ENCODE results near the gene RGS7. TPM values are rescaled to one million over a fixed set of nuclear protein-coding genes. Genes with fewer than 3 reads are reported as not detected.

The RGS7 gene
- total RNA-seq, 4 donors from 2014 or later: 0.11 to 0.33 TPM; not detected in 2

- no peak overlapping the region for H3K4me3 ChIP-seq
- WGBS: 89% methylated on average over 1 of the region's 1 CpG
- H3K4me1 ChIP-seq: no peaks in the 10 kb centered on the region
- intact Hi-C loops (cut with DNase I): no loop called here
- no peak overlapping the region for H3K27ac ChIP-seq (replicated peaks in 1 of 4)
- TF ChIP-seq POLR2A (IDR thresholded peaks at IDR 0.05; ENCODE audit: low read depth) (no peak), POLR2AphosphoS5 (IDR thresholded peaks at IDR 0.05) (no peak), EP300 (IDR thresholded peaks at IDR 0.05) (no peak)
- TF ChIP-seq, protein P1, sequence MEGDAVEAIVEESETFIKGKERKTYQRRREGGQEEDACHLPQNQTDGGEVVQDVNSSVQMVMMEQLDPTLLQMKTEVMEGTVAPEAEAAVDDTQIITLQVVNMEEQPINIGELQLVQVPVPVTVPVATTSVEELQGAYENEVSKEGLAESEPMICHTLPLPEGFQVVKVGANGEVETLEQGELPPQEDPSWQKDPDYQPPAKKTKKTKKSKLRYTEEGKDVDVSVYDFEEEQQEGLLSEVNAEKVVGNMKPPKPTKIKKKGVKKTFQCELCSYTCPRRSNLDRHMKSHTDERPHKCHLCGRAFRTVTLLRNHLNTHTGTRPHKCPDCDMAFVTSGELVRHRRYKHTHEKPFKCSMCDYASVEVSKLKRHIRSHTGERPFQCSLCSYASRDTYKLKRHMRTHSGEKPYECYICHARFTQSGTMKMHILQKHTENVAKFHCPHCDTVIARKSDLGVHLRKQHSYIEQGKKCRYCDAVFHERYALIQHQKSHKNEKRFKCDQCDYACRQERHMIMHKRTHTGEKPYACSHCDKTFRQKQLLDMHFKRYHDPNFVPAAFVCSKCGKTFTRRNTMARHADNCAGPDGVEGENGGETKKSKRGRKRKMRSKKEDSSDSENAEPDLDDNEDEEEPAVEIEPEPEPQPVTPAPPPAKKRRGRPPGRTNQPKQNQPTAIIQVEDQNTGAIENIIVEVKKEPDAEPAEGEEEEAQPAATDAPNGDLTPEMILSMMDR (IDR thresholded peaks at IDR 0.05): no peak
- no peaks in the 10 kb centered on the region for H3K9me3 ChIP-seq
- DNase-seq (ENCODE audit: extremely low spot score): no peak
- H3K27me3 ChIP-seq: no peaks in the 10 kb centered on the region
- no peaks in the 10 kb centered on the region for H3K36me3 ChIP-seq
Observed at GRCh38 chr1:241330619-241331327, 26.2 kb downstream of the RGS7 start.

DNA sequence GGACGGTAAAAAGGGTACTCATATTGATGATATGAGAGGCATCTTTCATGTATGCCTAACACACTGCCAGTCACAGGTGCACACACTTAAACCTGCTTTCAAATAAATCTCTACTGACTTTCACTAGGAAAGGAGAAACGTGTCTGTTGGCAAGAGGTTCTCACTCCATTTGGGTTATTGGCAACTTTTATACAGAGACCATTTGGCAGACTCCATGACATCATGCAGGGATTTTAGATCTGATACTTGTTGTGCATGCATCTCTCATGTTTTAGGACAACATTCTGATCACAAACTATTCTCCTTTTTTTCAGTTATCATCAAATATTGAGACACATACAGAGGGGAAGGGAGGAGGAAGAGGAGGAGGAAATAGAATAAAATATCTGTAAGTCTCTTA is 31.5 kb downstream of the RGS7 start:
- Histone ChIP-seq H3K4me3 (no peak overlapping the region), H3K36me3 (no peaks in the 10 kb centered on the region), H3K9me3 (no peaks in the 10 kb centered on the region), H3K27me3 (no peaks in the 10 kb centered on the region), H3K27ac (replicated peaks in 1 of 4) (no peak overlapping the region), H3K4me1 (no peaks in the 10 kb centered on the region)
- DNase-seq (ENCODE audit: extremely low spot score): no peak
- intact Hi-C loops (cut with DNase I): no loop called here
- TF ChIP-seq, protein P1 (IDR thresholded peaks at IDR 0.05): no peak
- TF ChIP-seq POLR2AphosphoS5 (IDR thresholded peaks at IDR 0.05) (no peak), POLR2A (IDR thresholded peaks at IDR 0.05; ENCODE audit: low read depth) (no peak), EP300 (IDR thresholded peaks at IDR 0.05) (no peak)
- WGBS: 59% methylated on average over 2 of the region's 2 CpGs

GRCh38 chr1:241323514-241324195 is 33.4 kb downstream of the RGS7 start:
- no peak for TF ChIP-seq EP300 (IDR thresholded peaks at IDR 0.05)
- TF ChIP-seq, protein P1 (IDR thresholded peaks at IDR 0.05): no peak
- no peak for TF ChIP-seq POLR2AphosphoS5 (IDR thresholded peaks at IDR 0.05)
- TF ChIP-seq POLR2A (IDR thresholded peaks at IDR 0.05; ENCODE audit: low read depth): no peak
- WGBS: 41% methylated on average over 9 of the region's 9 CpGs
- intact Hi-C loops (cut with DNase I): no loop called here
- H3K9me3 ChIP-seq: no peaks in the 10 kb centered on the region
- H3K27me3 ChIP-seq: no peaks in the 10 kb centered on the region
- no peak for DNase-seq (ENCODE audit: extremely low spot score)
- no peak overlapping the region for H3K27ac ChIP-seq (replicated peaks in 1 of 4)
- no peaks in the 10 kb centered on the region for H3K4me1 ChIP-seq
- no peaks in the 10 kb centered on the region for H3K36me3 ChIP-seq
- no peak overlapping the region for H3K4me3 ChIP-seq

GRCh38 chr1:241317676-241318075 is 39.3 kb downstream of the RGS7 start:
- DNase-seq (ENCODE audit: extremely low spot score): no peak
- H3K27ac ChIP-seq (replicated peaks in 1 of 4): no peak overlapping the region
- H3K4me3 ChIP-seq: no peak overlapping the region
- H3K9me3 ChIP-seq: no peaks in the 10 kb centered on the region
- TF ChIP-seq, protein P1 (IDR thresholded peaks at IDR 0.05): no peak
- TF ChIP-seq EP300 (IDR thresholded peaks at IDR 0.05): no peak
- no peak for TF ChIP-seq POLR2AphosphoS5 (IDR thresholded peaks at IDR 0.05)
- TF ChIP-seq POLR2A (IDR thresholded peaks at IDR 0.05; ENCODE audit: low read depth): no peak
- no peaks in the 10 kb centered on the region for H3K36me3 ChIP-seq
- H3K27me3 ChIP-seq: no peaks in the 10 kb centered on the region
- no peaks in the 10 kb centered on the region for H3K4me1 ChIP-seq
- intact Hi-C loops (cut with DNase I): no loop called here
- 67% methylated on average over 2 of the region's 2 CpGs for WGBS

Measured in esophagus muscularis mucosa (tissue), 4 donors.